Caco-2 (cell line): ENCODE measurements around the gene PHF5A. TPM values are rescaled to one million over a fixed set of nuclear protein-coding genes. Genes with fewer than 3 reads are reported as not detected.

Source experiments
- BruUV-seq: library from RNA; stranded (reverse); fragments of 400-500 nt; replicated peaks from 2 replicates; lab custom pipeline; 2021; lab: Mats Ljungman, UMichigan
- CTCF ChIA-PET: fragments of 300-600 bp; sonication (Branson Sonifier 250); formaldehyde crosslinking; loops from one replicate; lab custom pipeline; 2022; ENCODE audit warnings: antibody characterized with exemption; lab: Charles Lee
- POLR2A ChIA-PET: fragments of 300-600 bp; sonication (Branson Sonifier 250); formaldehyde crosslinking; loops from one replicate; lab custom pipeline; 2022; ENCODE audit warnings: antibody characterized with exemption; lab: Charles Lee
- DNase-seq, 2 experiments: peaks; one replicate each; pipeline versions ENCODE4 v3.0.0 to v3.0.0-alpha.2; 2020 to 2022
- H3K27me3 ChIP-seq: replicated peaks from 2 replicates; pipeline ENCODE4 v1.6.0; 2011; ENCODE audit warnings: low read length; ENCODE audit not compliant: control insufficient read depth, insufficient read depth
- H3K36me3 ChIP-seq: 2 replicates; pipeline ENCODE4 v1.5.1; 2011; ENCODE audit warnings: low read length; ENCODE audit not compliant: control insufficient read depth, insufficient read depth
- H3K4me1 ChIP-seq: fragments of 250-450 bp; sonication (Bioruptor Pico); 2 replicates; pipeline ENCODE4 v1.5.1; 2020; ENCODE audit warnings: mild to moderate bottlenecking
- H3K4me3 ChIP-seq: 2 replicates; pipeline ENCODE4 v1.5.1; 2011; ENCODE audit warnings: low read depth, mild to moderate bottlenecking, control low read depth, low read length
- H3K9me3 ChIP-seq: fragments of 250-450 bp; sonication (Bioruptor Pico); 2 replicates; pipeline ENCODE4 v1.5.1; 2020; ENCODE audit warnings: mild to moderate bottlenecking, moderate library complexity
- H3K27ac Mint-ChIP-seq: one replicate; pipeline ENCODE4 v1.8.0; 2022; ENCODE audit warnings: mixed read lengths; ENCODE audit not compliant: unreplicated experiment
- H3K27me3 Mint-ChIP-seq: one replicate; pipeline ENCODE4 v1.8.0; 2022; ENCODE audit warnings: mixed read lengths; ENCODE audit not compliant: insufficient read depth, unreplicated experiment
- H3K36me3 Mint-ChIP-seq: one replicate; pipeline ENCODE4 v1.8.0; 2022; ENCODE audit warnings: mild to moderate bottlenecking, mixed read lengths; ENCODE audit not compliant: insufficient read depth, unreplicated experiment
- H3K4me1 Mint-ChIP-seq: one replicate; pipeline ENCODE4 v1.8.0; 2022; ENCODE audit warnings: low read depth, mixed read lengths; ENCODE audit not compliant: unreplicated experiment
- H3K4me3 Mint-ChIP-seq: one replicate; pipeline ENCODE4 v1.8.0; 2022; ENCODE audit warnings: mild to moderate bottlenecking, moderate library complexity, mixed read lengths; ENCODE audit not compliant: unreplicated experiment
- H3K9me3 Mint-ChIP-seq: one replicate; pipeline ENCODE4 v1.8.0; 2022; ENCODE audit warnings: mixed read lengths; ENCODE audit not compliant: unreplicated experiment
- intact Hi-C: fragments of 100-400 bp; cut with micrococcal nuclease; formaldehyde crosslinking; loops from one replicate; pipeline ENCODE4 v1.10.0; 2022; ENCODE audit not compliant: unreplicated experiment
- total RNA-seq: library from RNA; stranded (reverse); gene quantifications from 2 replicates; pipeline ENCODE4 v1.2.3, GENCODE V29; 2022
- TF ChIP-seq, protein P1 (sequence below), 2 experiments: fragments of 200-600 bp in 1 of 2; IDR thresholded peaks; 1 replicate in 1 of 2; 2 replicates in 1 of 2; pipeline versions ENCODE4 v1.5.1 to v1.8.0; 2011 to 2022; ENCODE audit warnings: antibody characterized with exemption in 1 of 2, control low read depth in 1 of 2, inconsistent platforms in 1 of 2, low read depth in 1 of 2, low read length in 1 of 2, mild to moderate bottlenecking in 1 of 2, moderate library complexity in 1 of 2; ENCODE audit not compliant: insufficient read depth in 1 of 2, severe bottlenecking in 1 of 2, unreplicated experiment in 1 of 2

Gene PHF5A
- total RNA-seq, 1 experiment from 2014 or later = 78.6 TPM

DNA sequence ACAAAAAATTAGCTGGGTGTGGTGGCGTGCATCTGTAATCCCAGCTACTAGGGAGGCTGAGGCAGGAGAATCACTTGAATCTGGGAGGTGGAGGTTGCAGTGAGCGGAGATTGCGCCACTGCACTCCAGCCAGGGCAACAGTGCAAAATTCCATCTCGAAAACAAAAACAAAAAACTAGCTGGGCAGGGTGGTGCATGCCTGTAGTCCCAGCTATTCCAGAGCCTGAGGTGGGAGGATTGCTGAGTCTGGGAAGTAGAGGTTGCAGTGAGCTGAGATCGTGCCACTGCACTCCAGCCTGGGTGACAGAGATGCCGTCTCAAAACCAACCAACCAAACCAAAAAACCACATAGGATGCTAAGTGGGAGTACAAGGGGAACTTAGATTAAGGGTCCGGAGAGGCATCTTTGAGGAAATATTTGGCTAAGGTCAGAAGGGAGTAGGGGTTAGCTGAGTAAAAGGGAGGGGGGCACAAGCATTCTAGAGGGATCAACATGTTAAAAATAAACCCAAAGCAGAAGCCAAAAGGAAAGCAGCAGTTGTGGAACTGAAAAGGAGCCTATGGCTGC lies 10.2 kb downstream of the PHF5A start:
- Mint-ChIP-seq H3K9me3 (no peaks in the 10 kb centered on the region), H3K27ac (no peak overlapping the region), H3K27me3 (no peaks in the 10 kb centered on the region), H3K4me1 (peaks cover 3% of the 10 kb centered on the region), H3K4me3 (peak overlapping the region; percentile 7), H3K36me3 (peaks cover 56% of the 10 kb centered on the region)
- TF ChIP-seq, protein P1, sequence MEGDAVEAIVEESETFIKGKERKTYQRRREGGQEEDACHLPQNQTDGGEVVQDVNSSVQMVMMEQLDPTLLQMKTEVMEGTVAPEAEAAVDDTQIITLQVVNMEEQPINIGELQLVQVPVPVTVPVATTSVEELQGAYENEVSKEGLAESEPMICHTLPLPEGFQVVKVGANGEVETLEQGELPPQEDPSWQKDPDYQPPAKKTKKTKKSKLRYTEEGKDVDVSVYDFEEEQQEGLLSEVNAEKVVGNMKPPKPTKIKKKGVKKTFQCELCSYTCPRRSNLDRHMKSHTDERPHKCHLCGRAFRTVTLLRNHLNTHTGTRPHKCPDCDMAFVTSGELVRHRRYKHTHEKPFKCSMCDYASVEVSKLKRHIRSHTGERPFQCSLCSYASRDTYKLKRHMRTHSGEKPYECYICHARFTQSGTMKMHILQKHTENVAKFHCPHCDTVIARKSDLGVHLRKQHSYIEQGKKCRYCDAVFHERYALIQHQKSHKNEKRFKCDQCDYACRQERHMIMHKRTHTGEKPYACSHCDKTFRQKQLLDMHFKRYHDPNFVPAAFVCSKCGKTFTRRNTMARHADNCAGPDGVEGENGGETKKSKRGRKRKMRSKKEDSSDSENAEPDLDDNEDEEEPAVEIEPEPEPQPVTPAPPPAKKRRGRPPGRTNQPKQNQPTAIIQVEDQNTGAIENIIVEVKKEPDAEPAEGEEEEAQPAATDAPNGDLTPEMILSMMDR (IDR thresholded peaks at IDR 0.05; ENCODE audit: insufficient read depth in 1 of 2, low read depth in 1 of 2, low read length in 1 of 2, severe bottlenecking in 1 of 2, unreplicated experiment in 1 of 2) = no peak
- Histone ChIP-seq H3K27me3 (no peaks in the 10 kb centered on the region), H3K4me3 (no peak overlapping the region), H3K36me3 (no peaks in the 10 kb centered on the region; the same call in 1 of the 2 replicates), H3K4me1 (peaks cover 6% of the 10 kb centered on the region; the same call in 1 of the 2 replicates), H3K9me3 (no peaks in the 10 kb centered on the region)
- POLR2A ChIA-PET = interaction anchor here (1.7 kb wide), 1 partner anchor 10 kb away, joined by 10 read pairs; no protein-coding TSS in a partner anchor
- intact Hi-C loops = no loop called here
- BruUV-seq = no TSS peak
- CTCF ChIA-PET = no interaction called here
- DNase-seq = no peak

- H3K27me3 Mint-ChIP-seq = no peaks in the 10 kb centered on the region
- Histone ChIP-seq H3K9me3 (no peaks in the 10 kb centered on the region), H3K4me1 (no peaks in the 10 kb centered on the region; the same call in 1 of the 2 replicates), H3K27me3 (no peaks in the 10 kb centered on the region), H3K36me3 (no peaks in the 10 kb centered on the region), H3K4me3 (peak overlapping the region; percentile 93)
- TF ChIP-seq, protein P1 (IDR thresholded peaks at IDR 0.05; ENCODE audit: insufficient read depth in 1 of 2, low read depth in 1 of 2, low read length in 1 of 2, severe bottlenecking in 1 of 2, unreplicated experiment in 1 of 2) = no peak
- H3K36me3 Mint-ChIP-seq = peaks cover 75% of the 10 kb centered on the region
- no TSS peak for BruUV-seq
- DNase-seq = peak; percentile 96 to 98
- CTCF ChIA-PET = interaction anchor here (0.6 to 0.7 kb wide), 3 partner anchors 67 to 159 kb away, joined by 3 read pairs; no protein-coding TSS in a partner anchor
- H3K27ac Mint-ChIP-seq = peak overlapping the region; percentile 98
- intact Hi-C loops = loop anchor here (1.0 kb wide), 1 partner anchor 20 kb away; the partner anchor contains the start of gene PHF5A
- H3K9me3 Mint-ChIP-seq = no peaks in the 10 kb centered on the region
- POLR2A ChIA-PET = interaction anchor here (0.5 to 6.2 kb wide), 19 partner anchors 9 to 1545 kb away, joined by 3 to 122 read pairs (median 6); partner anchors contain the start of genes ACO2, DESI1, PHF5A and RANGAP1
- peak overlapping the region; percentile 99 for H3K4me3 Mint-ChIP-seq
- peaks cover 13% of the 10 kb centered on the region for H3K4me1 Mint-ChIP-seq
Measured at GRCh38 chr22:41448189-41448808, 20.2 kb downstream of the PHF5A start.

DNA sequence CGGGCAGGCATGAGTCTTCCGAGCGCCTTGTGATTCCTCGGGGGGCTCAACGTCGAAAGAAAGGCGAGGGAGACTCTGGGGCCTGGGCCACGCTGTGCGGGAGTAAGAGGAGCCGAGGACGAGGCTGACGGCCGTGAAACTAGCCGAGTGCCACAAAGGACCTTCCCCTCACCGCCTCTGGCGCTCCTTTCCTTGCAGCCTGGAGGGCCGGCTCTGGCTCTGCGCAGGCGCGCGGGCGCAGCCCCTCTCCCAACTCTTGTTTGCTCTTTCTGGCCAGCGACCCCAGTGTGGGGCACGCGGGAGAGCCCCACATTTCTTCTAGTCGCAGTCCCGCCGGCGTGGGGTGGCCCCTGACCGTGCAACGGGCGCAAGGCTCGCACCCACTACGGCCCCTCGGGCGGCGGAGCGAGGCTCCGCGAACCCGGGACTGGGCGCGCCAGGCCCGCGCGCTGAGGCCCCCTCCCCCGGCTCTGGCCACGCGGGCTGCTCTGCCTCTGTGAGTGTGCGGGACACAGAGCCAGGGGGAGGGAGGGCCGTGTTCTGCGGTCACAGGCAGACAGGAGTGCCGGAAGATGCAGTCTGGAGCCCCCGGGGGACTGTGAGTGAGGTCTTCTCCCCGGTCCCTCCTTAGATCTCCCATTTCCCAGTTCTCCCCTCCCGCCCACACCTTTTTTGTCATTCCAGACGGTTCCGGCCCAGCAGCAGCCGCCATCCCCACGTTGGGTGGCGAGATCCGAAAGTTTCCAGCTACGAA lies 20.9 kb downstream of the PHF5A start:
- no TSS peak for BruUV-seq
- H3K36me3 Mint-ChIP-seq = peaks cover 75% of the 10 kb centered on the region
- H3K4me3 Mint-ChIP-seq = peak overlapping the region; percentile 99
- DNase-seq = peak; percentile 77 to 83
- H3K36me3 ChIP-seq = no peaks in the 10 kb centered on the region
- no peaks in the 10 kb centered on the region for H3K9me3 Mint-ChIP-seq
- POLR2A ChIA-PET = interaction anchor here (0.6 to 6.2 kb wide), 17 partner anchors 10 to 496 kb away, joined by 3 to 122 read pairs (median 6); partner anchors contain the start of genes ACO2, DESI1, PHF5A and RANGAP1
- no peaks in the 10 kb centered on the region; the same call in 1 of the 2 replicates for H3K4me1 ChIP-seq
- H3K27ac Mint-ChIP-seq = peak overlapping the region; percentile 98
- H3K27me3 Mint-ChIP-seq = no peaks in the 10 kb centered on the region
- H3K9me3 ChIP-seq = no peaks in the 10 kb centered on the region
- peaks cover 9% of the 10 kb centered on the region for H3K4me1 Mint-ChIP-seq
- H3K4me3 ChIP-seq = peak overlapping the region; percentile 93
- CTCF ChIA-PET = interaction anchor here (0.6 to 1.5 kb wide), 4 partner anchors 21 to 116 kb away, joined by 3 to 8 read pairs (median 4); partner anchors contain the start of genes ACO2 and PHF5A
- TF ChIP-seq, protein P1 (IDR thresholded peaks at IDR 0.05; ENCODE audit: insufficient read depth in 1 of 2, low read depth in 1 of 2, low read length in 1 of 2, severe bottlenecking in 1 of 2, unreplicated experiment in 1 of 2) = no peak
- intact Hi-C loops = loop anchor here (1.0 kb wide), 1 partner anchor 21 kb away; the partner anchor contains the start of gene PHF5A
- no peaks in the 10 kb centered on the region for H3K27me3 ChIP-seq
